ENCODE measurements around the gene MAP3K1. TPM values are rescaled to one million over a fixed set of nuclear protein-coding genes. Genes with fewer than 3 reads are reported as not detected.
"Not testable (repeated sequence)": the region's sequence is repeated elsewhere in the genome, so short reads cannot be mapped to it uniquely, and the experiment has no call there.

Gene MAP3K1
- total RNA-seq, 2 donors from 2014 or later = 8.9 to 19.0 TPM

DNA sequence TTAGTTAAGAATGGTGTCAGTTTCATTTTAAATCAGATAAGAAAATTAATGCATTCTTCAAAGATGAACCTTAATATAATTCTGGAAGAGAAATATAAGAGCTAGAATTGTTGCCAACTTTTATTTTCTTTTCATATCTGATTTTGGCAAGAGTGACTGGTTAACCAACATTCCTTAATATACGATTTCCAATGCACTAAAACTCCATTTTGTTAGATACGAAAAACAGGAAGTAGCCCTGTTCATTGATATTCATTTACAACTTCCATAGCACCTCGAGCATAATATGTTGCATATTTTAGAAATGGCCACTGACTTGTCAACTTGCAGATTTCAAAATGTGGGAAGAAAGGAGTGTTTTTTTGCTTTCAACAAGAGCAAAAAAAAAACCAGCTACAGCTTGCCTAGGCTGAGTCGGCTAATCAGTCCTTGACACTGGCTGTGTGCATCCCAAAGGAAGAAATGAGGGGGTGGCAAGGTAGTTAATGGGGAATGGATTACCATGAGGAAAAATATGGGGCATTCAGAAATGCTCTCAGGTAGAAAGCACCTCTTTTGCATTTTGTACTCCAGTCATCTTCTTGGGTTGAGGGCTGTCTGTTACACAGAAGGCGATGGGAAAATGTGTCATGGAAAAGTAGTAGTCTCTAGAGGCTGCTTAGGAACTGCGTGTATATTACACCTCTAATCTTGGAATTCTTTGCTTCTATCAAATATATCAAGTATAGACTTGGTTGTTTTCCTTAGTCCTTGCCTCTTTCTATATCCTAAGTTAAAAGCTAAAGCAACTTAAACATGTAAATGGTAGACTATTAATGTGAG, 3.9 kb downstream of the MAP3K1 start:
- Histone ChIP-seq H3K4me3 (peak overlapping the region; percentile 51), H3K4me1 (ENCODE audit: control insufficient read depth in 1 of 2, low read depth in 2 of 2) (peaks cover 19 to 54% of the 10 kb centered on the region in 2 donors), H3K9me3 (no peaks in the 10 kb centered on the region), H3K36me3 (no peaks in the 10 kb centered on the region), H3K27ac (no peak overlapping the region), H3K27me3 (replicated peaks; ENCODE audit: insufficient read depth) (no peaks in the 10 kb centered on the region)
- ATAC-seq (ENCODE audit: insufficient number of reproducible peaks, low FRiP score, low read depth) (no peak), DNase-seq (ENCODE audit: low spot score) (no peak)
- TF ChIP-seq, protein P1, sequence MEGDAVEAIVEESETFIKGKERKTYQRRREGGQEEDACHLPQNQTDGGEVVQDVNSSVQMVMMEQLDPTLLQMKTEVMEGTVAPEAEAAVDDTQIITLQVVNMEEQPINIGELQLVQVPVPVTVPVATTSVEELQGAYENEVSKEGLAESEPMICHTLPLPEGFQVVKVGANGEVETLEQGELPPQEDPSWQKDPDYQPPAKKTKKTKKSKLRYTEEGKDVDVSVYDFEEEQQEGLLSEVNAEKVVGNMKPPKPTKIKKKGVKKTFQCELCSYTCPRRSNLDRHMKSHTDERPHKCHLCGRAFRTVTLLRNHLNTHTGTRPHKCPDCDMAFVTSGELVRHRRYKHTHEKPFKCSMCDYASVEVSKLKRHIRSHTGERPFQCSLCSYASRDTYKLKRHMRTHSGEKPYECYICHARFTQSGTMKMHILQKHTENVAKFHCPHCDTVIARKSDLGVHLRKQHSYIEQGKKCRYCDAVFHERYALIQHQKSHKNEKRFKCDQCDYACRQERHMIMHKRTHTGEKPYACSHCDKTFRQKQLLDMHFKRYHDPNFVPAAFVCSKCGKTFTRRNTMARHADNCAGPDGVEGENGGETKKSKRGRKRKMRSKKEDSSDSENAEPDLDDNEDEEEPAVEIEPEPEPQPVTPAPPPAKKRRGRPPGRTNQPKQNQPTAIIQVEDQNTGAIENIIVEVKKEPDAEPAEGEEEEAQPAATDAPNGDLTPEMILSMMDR (IDR thresholded peaks at IDR 0.05) = no peak

DNA sequence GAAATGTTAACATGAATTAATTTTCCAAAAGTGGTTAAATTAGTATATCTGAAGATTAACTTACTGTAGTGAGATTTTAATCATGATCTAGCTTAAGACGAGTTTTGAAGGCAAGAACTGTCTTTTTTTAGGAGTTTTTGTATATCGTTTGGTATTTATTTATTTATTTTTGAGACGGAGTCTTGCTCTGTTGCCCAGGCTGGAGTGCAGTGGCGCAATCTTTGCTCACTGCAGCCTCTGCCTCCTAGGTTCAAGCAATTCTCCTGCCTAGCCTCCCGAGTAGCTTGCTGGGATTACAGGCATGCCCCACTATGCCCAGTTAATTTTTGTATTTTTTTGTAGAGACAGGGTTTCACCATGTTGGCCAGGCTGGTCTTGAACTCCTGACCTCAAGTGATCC, 6.5 kb downstream of the MAP3K1 start:
- H3K4me1 ChIP-seq (ENCODE audit: control insufficient read depth in 1 of 2, low read depth in 2 of 2) = peaks cover 22 to 59% of the 10 kb centered on the region in 2 donors
- not testable (repeated sequence) for H3K27ac ChIP-seq; H3K4me3 ChIP-seq; DNase-seq (ENCODE audit: low spot score); H3K27me3 ChIP-seq (replicated peaks; ENCODE audit: insufficient read depth); ATAC-seq (ENCODE audit: insufficient number of reproducible peaks, low FRiP score, low read depth); H3K36me3 ChIP-seq; H3K9me3 ChIP-seq

DNA sequence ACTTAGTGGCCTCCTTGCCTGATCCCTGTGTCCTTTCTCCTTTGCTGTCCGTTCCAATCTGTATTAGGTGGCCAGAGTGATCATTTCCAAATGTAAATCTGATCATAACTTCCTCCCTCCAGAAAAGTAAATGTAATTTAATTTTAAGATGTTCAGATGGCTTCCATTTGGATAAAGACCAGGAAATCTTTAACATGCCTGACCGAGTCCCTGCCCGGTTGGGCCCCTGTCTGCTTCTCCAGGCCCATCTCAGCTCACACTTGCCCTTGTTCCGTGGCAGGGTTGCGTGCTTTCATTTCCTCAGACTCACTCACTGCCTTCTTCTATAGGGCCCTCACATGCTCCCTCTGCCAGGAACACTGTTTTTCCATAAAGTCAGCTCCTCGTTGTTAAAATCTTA, 7.6 kb downstream of the MAP3K1 start:
- TF ChIP-seq, protein P1 (IDR thresholded peaks at IDR 0.05) = no peak
- Histone ChIP-seq H3K27ac (no peak overlapping the region), H3K4me1 (ENCODE audit: control insufficient read depth in 1 of 2, low read depth in 2 of 2) (peaks cover 18 to 48% of the 10 kb centered on the region in 2 donors), H3K36me3 (no peaks in the 10 kb centered on the region), H3K9me3 (no peaks in the 10 kb centered on the region), H3K4me3 (no peak overlapping the region), H3K27me3 (replicated peaks; ENCODE audit: insufficient read depth) (no peaks in the 10 kb centered on the region)
- ATAC-seq (ENCODE audit: insufficient number of reproducible peaks, low FRiP score, low read depth) = no peak
- no peak for DNase-seq (ENCODE audit: low spot score)

DNA sequence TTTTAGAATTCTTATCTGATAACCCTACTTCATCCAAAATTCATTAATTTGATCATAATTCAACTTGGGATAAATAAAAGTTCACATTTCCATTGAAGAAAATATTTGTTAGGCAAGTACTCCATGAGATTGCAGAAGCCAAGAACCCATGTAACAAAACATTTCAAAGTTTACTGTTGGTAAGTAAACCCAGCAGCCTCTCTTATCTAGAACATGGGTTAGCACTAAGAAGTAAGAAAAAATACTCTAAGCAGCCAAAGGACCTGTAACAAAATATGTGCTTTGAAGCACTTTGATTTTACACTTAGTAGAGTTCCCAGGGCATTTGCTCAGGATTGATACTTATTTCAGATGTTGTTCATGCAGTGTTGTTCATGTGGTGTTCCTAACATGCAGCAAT, 8.7 kb downstream of the MAP3K1 start:
- TF ChIP-seq, protein P1 (IDR thresholded peaks at IDR 0.05) = no peak
- DNase-seq (ENCODE audit: low spot score) = no peak
- no peak for ATAC-seq (ENCODE audit: insufficient number of reproducible peaks, low FRiP score, low read depth)
- H3K36me3 ChIP-seq = no peaks in the 10 kb centered on the region
- H3K27ac ChIP-seq = no peak overlapping the region
- H3K4me3 ChIP-seq = no peak overlapping the region
- H3K4me1 ChIP-seq (ENCODE audit: control insufficient read depth in 1 of 2, low read depth in 2 of 2) = peaks cover 11 to 40% of the 10 kb centered on the region in 2 donors
- H3K9me3 ChIP-seq = no peaks in the 10 kb centered on the region
- H3K27me3 ChIP-seq (replicated peaks; ENCODE audit: insufficient read depth) = no peaks in the 10 kb centered on the region

DNA sequence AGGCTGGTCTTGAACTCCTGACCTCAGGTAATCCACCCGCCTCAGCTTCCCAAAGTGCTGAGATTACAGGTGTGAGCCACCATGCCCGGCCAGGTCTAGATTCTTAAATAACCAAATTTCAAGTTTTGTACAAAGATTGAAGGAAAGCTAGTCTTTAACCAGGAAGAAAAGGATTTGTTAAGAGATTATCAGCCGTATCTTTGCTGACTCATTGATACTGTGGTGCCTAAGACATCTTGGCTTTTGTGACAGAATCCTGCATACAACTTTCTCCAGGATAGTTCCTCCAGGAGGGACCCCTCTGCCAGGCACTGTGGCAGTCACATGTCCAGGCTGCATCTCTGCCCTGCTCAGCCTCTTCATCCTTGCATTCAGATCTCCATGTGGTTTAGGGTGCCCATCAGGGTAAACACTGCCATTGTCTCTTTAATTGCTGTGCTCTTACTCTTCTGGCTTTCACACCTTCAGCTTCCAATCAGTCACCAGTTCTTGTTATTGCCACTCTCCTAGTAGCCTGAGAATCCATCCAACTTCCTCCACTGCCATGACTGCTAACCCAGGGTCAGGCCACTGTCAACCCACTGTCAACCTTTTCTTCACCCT, 10.0 kb downstream of the MAP3K1 start:
- Histone ChIP-seq H3K4me3 (no peak overlapping the region), H3K9me3 (no peaks in the 10 kb centered on the region), H3K4me1 (ENCODE audit: control insufficient read depth in 1 of 2, low read depth in 2 of 2) (peaks cover 13 to 42% of the 10 kb centered on the region in 2 donors), H3K36me3 (no peaks in the 10 kb centered on the region), H3K27ac (no peak overlapping the region), H3K27me3 (replicated peaks; ENCODE audit: insufficient read depth) (no peaks in the 10 kb centered on the region)
- ATAC-seq (ENCODE audit: insufficient number of reproducible peaks, low FRiP score, low read depth) = no peak
- TF ChIP-seq, protein P1 (IDR thresholded peaks at IDR 0.05) = no peak
- no peak for DNase-seq (ENCODE audit: low spot score)

All from thoracic aorta (tissue), 2 donors.